EH (cell line): ENCODE data around the gene BACH2.
A peak's percentile ranks its signal among the peaks of the same experiment; 100 is the strongest.
"Not testable (repeated sequence)": the region's sequence is repeated elsewhere in the genome, so short reads cannot be mapped to it uniquely, and the experiment has no call there.

Experiments
- DNase-seq: peaks from one replicate; pipeline ENCODE4 v3.0.0-alpha.2; 2015; ENCODE audit warnings: low read depth

Gene BACH2

GRCh38 chr6:89940225-89941027, 356.2 kb downstream of the BACH2 start:
- peak; percentile 83 for DNase-seq

- no peak for DNase-seq
These were observed 357.5 kb downstream of the BACH2 start for GRCh38 chr6:89939144-89939543.

GRCh38 chr6:89938014-89938413, 358.6 kb downstream of the BACH2 start:
- DNase-seq, result no peak

- no peak for DNase-seq
These were observed 360.5 kb downstream of the BACH2 start for GRCh38 chr6:89936177-89936576.

GRCh38 chr6:89934685-89935366, 361.8 kb downstream of the BACH2 start:
- DNase-seq, result no peak

- DNase-seq, result no peak
These were observed 364.3 kb downstream of the BACH2 start for GRCh38 chr6:89932245-89932802.

GRCh38 chr6:89930789-89931188, 365.9 kb downstream of the BACH2 start:
- no peak for DNase-seq

- DNase-seq, result peak; percentile 51
These were observed 368.0 kb downstream of the BACH2 start for GRCh38 chr6:89928604-89929003.

GRCh38 chr6:89927791-89928550, 368.7 kb downstream of the BACH2 start:
- DNase-seq, result no peak

GRCh38 chr6:89927264-89927663, 369.4 kb downstream of the BACH2 start:
- DNase-seq, result no peak

GRCh38 chr6:89925826-89926225, 370.8 kb downstream of the BACH2 start:
- no peak for DNase-seq

GRCh38 chr6:89924231-89924630, 372.4 kb downstream of the BACH2 start:
- no peak for DNase-seq

- no peak for DNase-seq
These were observed 375.0 kb downstream of the BACH2 start for GRCh38 chr6:89921691-89922090.

- no peak for DNase-seq
These were observed 375.4 kb downstream of the BACH2 start for GRCh38 chr6:89921197-89921596.

GRCh38 chr6:89917801-89918366, 378.8 kb downstream of the BACH2 start:
- no peak for DNase-seq

GRCh38 chr6:89917216-89917615, 379.4 kb downstream of the BACH2 start:
- DNase-seq, result no peak

GRCh38 chr6:89916136-89916920, 380.3 kb downstream of the BACH2 start:
- no peak for DNase-seq

GRCh38 chr6:89910902-89911240, 385.8 kb downstream of the BACH2 start:
- DNase-seq, result no peak

GRCh38 chr6:89910001-89910901, 386.4 kb downstream of the BACH2 start:
- not testable (repeated sequence) for DNase-seq

- peak; percentile 68 for DNase-seq
These were observed 401.3 kb downstream of the BACH2 start for GRCh38 chr6:89895276-89895874.
